H1 (cell line): ENCODE data around the gene CA10. TPM values are rescaled to one million over a fixed set of nuclear protein-coding genes. Genes with fewer than 3 reads are reported as not detected.

Experiments used
- CTCF ChIA-PET: fragments of 300-600 bp; sonication (Branson Sonifier 250); formaldehyde crosslinking; loops from one replicate; lab custom pipeline; 2021; ENCODE audit not compliant: partially characterized antibody; lab: Charles Lee
- POLR2A ChIA-PET: fragments of 300-600 bp; sonication (Branson Sonifier 250); formaldehyde crosslinking; loops from one replicate; lab custom pipeline; 2021; ENCODE audit warnings: inconsistent platforms; ENCODE audit not compliant: partially characterized antibody; lab: Charles Lee
- DNase-seq, 2 experiments: peaks; one replicate each; pipeline versions ENCODE4 v3.0.0 to v3.0.0-alpha.2; 2010 to 2022; ENCODE audit warnings: low spot score in 2 of 2, low read depth in 1 of 2, mixed read lengths in 1 of 2
- FAIRE-seq: peaks from 2 replicates; lab custom pipeline; 2011; peaks lifted over from hg19 to GRCh38; lab: Jason Lieb, UNC
- H2AFZ ChIP-seq: 2 replicates; pipeline ENCODE4 v1.8.1; 2012; ENCODE audit warnings: low read length, inconsistent platforms
- H2AK5ac ChIP-seq: 2 replicates; pipeline ENCODE4 v1.6.1; 2013; ENCODE audit warnings: low read depth, low read length
- H2BK120ac ChIP-seq: replicated peaks from 2 replicates; pipeline ENCODE3; 2013; ENCODE audit warnings: low read depth, low read length, inconsistent platforms
- H2BK12ac ChIP-seq: 2 replicates; pipeline ENCODE4 v1.6.1; 2013; ENCODE audit warnings: low read depth, low read length
- H2BK15ac ChIP-seq: 2 replicates; pipeline ENCODE4 v1.6.1; 2013; ENCODE audit warnings: low read length
- H2BK20ac ChIP-seq: 2 replicates; pipeline ENCODE4 v1.6.1; 2013; ENCODE audit warnings: low read length
- H2BK5ac ChIP-seq: 2 replicates; pipeline ENCODE4 v1.6.1; 2013; ENCODE audit warnings: low read depth, low read length
- H3K14ac ChIP-seq: 2 replicates; pipeline ENCODE4 v1.6.1; 2013; ENCODE audit warnings: inconsistent platforms; ENCODE audit not compliant: insufficient read length
- H3K18ac ChIP-seq: 2 replicates; pipeline ENCODE4 v1.6.1; 2013; ENCODE audit warnings: low read length; ENCODE audit errors: extremely low read depth
- H3K23ac ChIP-seq: 2 replicates; pipeline ENCODE4 v1.6.1; 2013; ENCODE audit warnings: inconsistent platforms; ENCODE audit not compliant: insufficient read length
- H3K23me2 ChIP-seq: 2 replicates; pipeline ENCODE4 v1.6.1; 2013; ENCODE audit warnings: low read depth, low read length
- H3K27ac ChIP-seq: 2 replicates; pipeline ENCODE4 v1.6.1; 2011; ENCODE audit warnings: low read depth, low read length, inconsistent platforms
- H3K27me3 ChIP-seq, 4 experiments: replicated peaks in 1 of 4; 1 replicate in 1 of 4; 2 replicates in 3 of 4; pipeline versions ENCODE4 v1.6.1 to v1.8.1; 2011 to 2013; ENCODE audit warnings: low read length in 3 of 4, mild to moderate bottlenecking in 3 of 4, inconsistent platforms in 2 of 4, mixed read lengths in 2 of 4, moderate library complexity in 1 of 4; ENCODE audit not compliant: control insufficient read depth in 3 of 4, insufficient read depth in 3 of 4; ENCODE audit errors: extremely low read depth in 1 of 4
- H3K36me3 ChIP-seq, 4 experiments: 2 replicates each; pipeline versions ENCODE4 v1.6.1 to v1.8.1; 2011 to 2013; ENCODE audit warnings: mild to moderate bottlenecking in 4 of 4, low read length in 3 of 4, moderate library complexity in 2 of 4, control low read depth in 1 of 4, inconsistent platforms in 1 of 4; ENCODE audit not compliant: insufficient read depth in 4 of 4, control insufficient read depth in 2 of 4
- H3K4ac ChIP-seq: replicated peaks from 2 replicates; pipeline ENCODE3; 2013; ENCODE audit warnings: low read length, low read depth, mixed read lengths, inconsistent platforms; ENCODE audit not compliant: insufficient read length
- H3K4me1 ChIP-seq, 4 experiments: replicated peaks in 1 of 4; 1 replicate in 1 of 4; 2 replicates in 3 of 4; pipeline versions ENCODE4 v1.6.1 to v1.8.1; 2011 to 2013; ENCODE audit warnings: low read length in 3 of 4, inconsistent platforms in 2 of 4, mixed read lengths in 1 of 4; ENCODE audit not compliant: insufficient read depth in 4 of 4, control insufficient read depth in 3 of 4
- H3K4me2 ChIP-seq, 2 experiments: 2 replicates each; pipeline versions ENCODE4 v1.6.1 to v1.8.1; 2011 to 2013; ENCODE audit warnings: low read depth in 2 of 2, low read length in 2 of 2, control low read depth in 1 of 2, inconsistent platforms in 1 of 2, mild to moderate bottlenecking in 1 of 2; ENCODE audit not compliant: insufficient read depth in 1 of 2
- H3K4me3 ChIP-seq, 4 experiments: fragments of 200-600, 300-600 bp in 1 of 4; sonication (generic), shearing (Covaris generic), sonication (Bioruptor Twin) in 1 of 4; 2 replicates each; pipeline versions ENCODE4 v1.5.1 to v1.8.1; 2011 to 2016; ENCODE audit warnings: low read length in 4 of 4, low read depth in 3 of 4, control low read depth in 2 of 4, inconsistent platforms in 2 of 4, mild to moderate bottlenecking in 2 of 4, mixed read lengths in 1 of 4, moderate library complexity in 1 of 4; ENCODE audit not compliant: insufficient read depth in 2 of 4; ENCODE audit errors: extremely low read depth in 1 of 4
- H3K56ac ChIP-seq: replicated peaks from 2 replicates; pipeline ENCODE3; 2013; ENCODE audit warnings: low read depth, mild to moderate bottlenecking, mixed read lengths, low read length, inconsistent platforms; ENCODE audit not compliant: insufficient read length
- H3K79me1 ChIP-seq: 2 replicates; pipeline ENCODE4 v1.6.1; 2013; ENCODE audit warnings: low read depth, low read length, control low read depth
- H3K79me2 ChIP-seq, 2 experiments: 2 replicates each; pipeline versions ENCODE4 v1.6.1 to v1.8.1; 2012 to 2013; ENCODE audit warnings: low read length in 2 of 2, mild to moderate bottlenecking in 2 of 2, inconsistent platforms in 1 of 2; ENCODE audit not compliant: insufficient read depth in 2 of 2, control insufficient read depth in 1 of 2
- H3K9ac ChIP-seq, 4 experiments: replicated peaks in 1 of 4; 1 replicate in 1 of 4; 2 replicates in 3 of 4; pipeline versions ENCODE4 v1.6.1 to v1.8.1; 2011 to 2013; ENCODE audit warnings: low read depth in 3 of 4, low read length in 3 of 4, control low read depth in 2 of 4, mild to moderate bottlenecking in 2 of 4, moderate library complexity in 2 of 4, inconsistent platforms in 1 of 4; ENCODE audit errors: extremely low read depth in 1 of 4
- H3K9me3 ChIP-seq, 2 experiments: 2 replicates each; pipeline versions ENCODE4 v1.6.1 to v1.8.1; 2012 to 2013; ENCODE audit warnings: mild to moderate bottlenecking in 2 of 2, moderate library complexity in 2 of 2, control low read depth in 1 of 2, inconsistent platforms in 1 of 2, low read depth in 1 of 2, low read length in 1 of 2, mixed read lengths in 1 of 2; ENCODE audit not compliant: insufficient read depth in 2 of 2
- H4K20me1 ChIP-seq, 2 experiments: replicated peaks in 1 of 2; 2 replicates each; pipeline versions ENCODE3 to v1.8.1; 2011 to 2013; ENCODE audit warnings: inconsistent platforms in 2 of 2, low read length in 2 of 2, mild to moderate bottlenecking in 1 of 2; ENCODE audit not compliant: insufficient read depth in 2 of 2, control insufficient read depth in 1 of 2
- H4K5ac ChIP-seq: 2 replicates; pipeline ENCODE4 v1.6.1; 2013; ENCODE audit warnings: low read length, low read depth, mixed read lengths, inconsistent platforms; ENCODE audit not compliant: insufficient read length
- H4K8ac ChIP-seq: 2 replicates; pipeline ENCODE4 v1.8.0; 2013; ENCODE audit warnings: mild to moderate bottlenecking, moderate library complexity, low read length, inconsistent platforms; ENCODE audit not compliant: insufficient read depth; ENCODE audit errors: extremely low read depth
- H4K91ac ChIP-seq: replicated peaks from 2 replicates; pipeline ENCODE3; 2013; ENCODE audit warnings: low read length, mixed read lengths, inconsistent platforms; ENCODE audit not compliant: insufficient read length
- BRCA1 ChIP-seq: IDR thresholded peaks from 2 replicates; pipeline ENCODE4 v1.6.1; 2012; ENCODE audit warnings: low read depth, low read length, improper control_type of control experiment
- CREB1 ChIP-seq: IDR thresholded peaks from 2 replicates; pipeline ENCODE4 v1.6.1; 2012; ENCODE audit warnings: inconsistent platforms
- EGR1 ChIP-seq: IDR thresholded peaks from 2 replicates; pipeline ENCODE4 v1.6.1; 2011; ENCODE audit warnings: low read depth, low read length, borderline replicate concordance
- FOSL1 ChIP-seq: IDR thresholded peaks from 2 replicates; pipeline ENCODE4 v1.6.1; 2011; ENCODE audit warnings: mild to moderate bottlenecking, low read depth, low read length, moderate library complexity; ENCODE audit not compliant: insufficient read depth
- GABPA ChIP-seq: IDR thresholded peaks from 2 replicates; pipeline ENCODE4 v1.6.1; 2011; ENCODE audit warnings: mild to moderate bottlenecking, low read length, moderate library complexity, borderline replicate concordance; ENCODE audit not compliant: insufficient read depth
- JUN ChIP-seq: IDR thresholded peaks from 2 replicates; pipeline ENCODE4 v1.6.1; 2011; ENCODE audit warnings: low read depth, mild to moderate bottlenecking, improper control_type of control experiment, low read length
- RAD21 ChIP-seq, 2 experiments: IDR thresholded peaks in 1 of 2; conservative IDR thresholded peaks in 1 of 2; 2 replicates each; pipeline ENCODE4 v1.6.1; 2011; ENCODE audit warnings: low read depth in 2 of 2, low read length in 2 of 2, improper control_type of control experiment in 1 of 2, inconsistent platforms in 1 of 2, mild to moderate bottlenecking in 1 of 2, moderate library complexity in 1 of 2
- SIN3A ChIP-seq, 2 experiments: IDR thresholded peaks in 1 of 2; conservative IDR thresholded peaks in 1 of 2; 2 replicates each; pipeline ENCODE4 v1.6.1; 2011 to 2012; ENCODE audit warnings: low read length in 2 of 2, improper control_type of control experiment in 1 of 2, low read depth in 1 of 2, mild to moderate bottlenecking in 1 of 2
- SP4 ChIP-seq: IDR thresholded peaks from 2 replicates; pipeline ENCODE4 v1.6.1; 2012; ENCODE audit warnings: low read length, inconsistent platforms
- TBP ChIP-seq: IDR thresholded peaks from 2 replicates; pipeline ENCODE4 v1.6.1; 2011; ENCODE audit warnings: low read depth, low read length, improper control_type of control experiment
- TCF12 ChIP-seq: IDR thresholded peaks from 2 replicates; pipeline ENCODE4 v1.6.1; 2011; ENCODE audit warnings: low read depth, mild to moderate bottlenecking, low read length
- YY1 ChIP-seq: IDR thresholded peaks from 2 replicates; pipeline ENCODE4 v1.6.1; 2011; ENCODE audit warnings: low read depth, mild to moderate bottlenecking, low read length
- WGBS, 2 experiments: shearing (Covaris generic) in 1 of 2; methylation state at CpG; one replicate each; pipeline versions ENCODE4 v1.1.6 to v1.1.7; 2013 to 2015; ENCODE audit warnings: low lambda C conversion rate in 2 of 2, mixed read lengths in 2 of 2, inconsistent platforms in 1 of 2, low coverage in 1 of 2, missing lambda C conversion rate in 1 of 2; ENCODE audit not compliant: insufficient replicate concordance in 2 of 2, insufficient coverage in 1 of 2, insufficient read length in 1 of 2; ENCODE audit errors: extremely low coverage in 1 of 2, missing lambda C conversion rate in 1 of 2; 5-methylcytosine and 5-hydroxymethylcytosine counted together
- polyA plus RNA-seq, 7 experiments: library from polyadenylated mRNA; depleted of rRNA in 3 of 7; stranded (reverse) in 5 of 7; unstranded in 2 of 7; fragments of >200 nt in 5 of 7; fragments of 200-250 nt in 2 of 7; gene quantifications; 1 replicate in 5 of 7; 2 replicates in 1 of 7; 4 replicates in 1 of 7; pipeline versions ENCODE4 v1.2.1 to v1.2.3, GENCODE V29; 2011 to 2013; ENCODE audit warnings: missing spikeins in 2 of 7, mixed read lengths in 2 of 7
- total RNA-seq: library from RNA; stranded (reverse); fragmentation: NEBNext Ultra II Directional; extraction: Animal tissue kit (Norgen Biotek cat#: 25700); gene quantifications from 2 replicates; pipeline ENCODE4 v1.2.1, GENCODE V29; 2021

Gene CA10
- total and polyA plus RNA-seq, 2 of the 8 experiments (the other 6 are each of a cell fraction or from before 2014, with no cell fraction given) = 0.60 to 0.63 TPM

DNA sequence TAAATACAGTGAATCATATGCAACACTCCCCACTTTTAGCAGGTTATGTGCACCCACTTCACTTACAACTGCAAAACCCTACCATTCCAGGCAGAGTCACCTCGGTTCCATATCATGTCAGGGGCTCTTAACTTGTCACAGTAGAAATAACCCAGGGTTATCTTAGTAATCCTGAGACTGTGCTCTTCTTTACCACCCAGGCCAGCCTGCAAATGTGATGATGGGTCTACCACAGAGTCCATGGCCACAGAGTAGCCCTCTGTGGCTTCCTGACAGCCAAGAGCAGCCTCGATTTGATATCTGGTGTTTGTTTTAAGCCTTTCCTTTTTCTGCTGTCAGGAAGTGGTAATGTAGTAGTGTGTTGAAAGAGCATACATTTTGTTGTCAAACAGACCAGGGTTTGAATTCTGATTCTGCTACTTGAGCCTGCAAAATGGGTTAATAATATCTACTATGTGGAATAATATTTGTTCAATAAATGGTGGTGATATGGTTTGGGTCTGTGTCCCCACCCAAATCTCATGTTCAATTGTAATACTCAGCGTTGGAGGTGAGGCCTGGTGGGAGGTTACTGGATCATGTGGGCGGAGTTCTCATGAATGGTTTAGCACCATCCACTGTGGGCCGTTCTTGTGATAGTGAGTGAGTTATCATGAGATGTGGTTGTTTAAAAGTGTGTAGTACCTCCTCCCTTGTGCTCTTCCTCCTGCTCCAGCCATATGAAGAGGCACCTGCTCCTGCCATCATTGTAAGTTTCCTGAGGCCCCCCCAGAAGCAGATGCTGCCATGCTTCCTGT, 481.6 kb downstream of the CA10 start:
- Histone ChIP-seq H2BK5ac (no peak overlapping the region), H3K36me3 (no peaks in the 10 kb centered on the region), H3K14ac (no peak overlapping the region), H3K9me3 (no peaks in the 10 kb centered on the region), H4K8ac (no peak overlapping the region), H3K79me2 (no peaks in the 10 kb centered on the region), H3K56ac (no peak overlapping the region), H2BK120ac (no peak overlapping the region), H4K20me1 (no peaks in the 10 kb centered on the region), H2BK15ac (no peak overlapping the region), H2AK5ac (no peak overlapping the region), H3K79me1 (no peaks in the 10 kb centered on the region), H3K23ac (no peak overlapping the region), H3K23me2 (no peaks in the 10 kb centered on the region), H3K4ac (no peak overlapping the region), H3K4me2 (no peak overlapping the region), H2BK20ac (no peak overlapping the region), H3K18ac (no peak overlapping the region), H3K4me1 (no peaks in the 10 kb centered on the region), H4K5ac (no peak overlapping the region), H2AFZ (no peak overlapping the region), H3K27me3 (no peaks in the 10 kb centered on the region), H3K9ac (no peak overlapping the region), H3K27ac (no peak overlapping the region), H3K4me3 (no peak overlapping the region), H4K91ac (no peak overlapping the region), H2BK12ac (no peak overlapping the region)
- CTCF ChIA-PET = interaction anchor here (0.6 kb wide), 1 partner anchor 37 kb away, joined by 3 read pairs; no protein-coding TSS in a partner anchor
- DNase-seq (no peak), FAIRE-seq (no peak)
- WGBS, 2 experiments = 94% methylated on average over 5 of the region's 5 CpGs; no CpG with 5 or more reads in 1 of the 2 experiments
- POLR2A ChIA-PET = no interaction called here
- TF ChIP-seq GABPA (no peak), FOSL1 (no peak), SIN3A (conservative IDR thresholded peaks at IDR 0.05 in 1 of 2, IDR thresholded peaks at IDR 0.05 in 1 of 2; ENCODE audit: low read depth in 1 of 2, low read length in 2 of 2) (no peak), SP4 (no peak), YY1 (no peak), RAD21 (IDR thresholded peaks at IDR 0.05 in 1 of 2, conservative IDR thresholded peaks at IDR 0.05 in 1 of 2; ENCODE audit: low read depth in 2 of 2, low read length in 2 of 2) (no peak), TCF12 (no peak), CREB1 (no peak), TBP (no peak), BRCA1 (no peak), JUN (no peak), EGR1 (no peak)
- TF ChIP-seq, all 59 proteins: peak for 0
